Osteoblast (primary cell): ENCODE measurements around the gene OVOL2. TPM values are rescaled to one million over a fixed set of nuclear protein-coding genes. Genes with fewer than 3 reads are reported as not detected.

Experiments used
- DNase-seq: peaks from one replicate; pipeline ENCODE4 v3.0.0; 2011; ENCODE audit warnings: low spot score, mixed read lengths; ENCODE audit not compliant: insufficient read length; ENCODE audit errors: missing footprints
- H2AFZ ChIP-seq: 2 replicates; pipeline ENCODE4 v1.6.0; 2011; ENCODE audit warnings: mild to moderate bottlenecking, low read length
- H3K27ac ChIP-seq: 2 replicates; pipeline ENCODE4 v1.5.1; 2011; ENCODE audit warnings: mild to moderate bottlenecking, low read depth, low read length, moderate library complexity
- H3K27me3 ChIP-seq: 2 replicates; pipeline ENCODE4 v1.6.0; 2012; ENCODE audit warnings: mild to moderate bottlenecking, control low read depth, inconsistent platforms, low read length, moderate library complexity; ENCODE audit not compliant: insufficient read depth
- H3K36me3 ChIP-seq: 2 replicates; pipeline ENCODE4 v1.5.1; 2011; ENCODE audit warnings: mild to moderate bottlenecking, low read length, control low read depth, moderate library complexity; ENCODE audit not compliant: insufficient read depth
- H3K4me1 ChIP-seq: 2 replicates; pipeline ENCODE4 v1.5.1; 2011; ENCODE audit warnings: mild to moderate bottlenecking, low read length, control low read depth, moderate library complexity; ENCODE audit not compliant: insufficient read depth
- H3K4me2 ChIP-seq: 2 replicates; pipeline ENCODE4 v1.6.0; 2011; ENCODE audit warnings: mild to moderate bottlenecking, low read length; ENCODE audit not compliant: insufficient read depth
- H3K4me3 ChIP-seq: fragments of 200-600 bp; sonication (generic); 3 replicates; pipeline ENCODE4 v1.5.1; 2012; ENCODE audit warnings: mild to moderate bottlenecking, low read length, inconsistent platforms; ENCODE audit not compliant: insufficient read depth
- H3K79me2 ChIP-seq: 2 replicates; pipeline ENCODE4 v1.6.0; 2012; ENCODE audit warnings: mild to moderate bottlenecking, low read length, control low read depth, inconsistent platforms; ENCODE audit not compliant: insufficient read depth
- H3K9me3 ChIP-seq: 2 replicates; pipeline ENCODE4 v1.5.1; 2011; ENCODE audit warnings: low read depth, low read length, control low read depth
- H4K20me1 ChIP-seq: 2 replicates; pipeline ENCODE4 v1.6.0; 2012; ENCODE audit warnings: mild to moderate bottlenecking, low read length, control low read depth; ENCODE audit not compliant: insufficient read depth
- CTCF ChIP-seq: IDR thresholded peaks from 2 replicates; pipeline ENCODE4 v1.5.1; 2011; ENCODE audit warnings: mild to moderate bottlenecking, low read depth, low read length, moderate library complexity; ENCODE audit errors: extremely low read depth
- total RNA-seq: library from RNA; depleted of rRNA; stranded (reverse); fragments of >200 nt; gene quantifications from 2 replicates; pipeline ENCODE4 v1.2.3, GENCODE V29; 2012

The OVOL2 gene
- total RNA-seq, 1 donor = not detected

- H3K27ac ChIP-seq = no peak overlapping the region
- H3K79me2 ChIP-seq = no peaks in the 10 kb centered on the region
- H3K9me3 ChIP-seq = no peaks in the 10 kb centered on the region
- DNase-seq = no peak
- no peak overlapping the region for H3K4me2 ChIP-seq
- no peaks in the 10 kb centered on the region for H3K36me3 ChIP-seq
- H4K20me1 ChIP-seq = no peaks in the 10 kb centered on the region
- no peaks in the 10 kb centered on the region for H3K4me1 ChIP-seq
- H2AFZ ChIP-seq = no peak overlapping the region
- TF ChIP-seq CTCF = no peak
- H3K27me3 ChIP-seq = peaks cover 24% of the 10 kb centered on the region
- H3K4me3 ChIP-seq = no peak overlapping the region
These were observed 6.0 kb upstream of the OVOL2 start for GRCh38 chr20:18063676-18064075.

- H4K20me1 ChIP-seq = no peaks in the 10 kb centered on the region
- no peaks in the 10 kb centered on the region for H3K79me2 ChIP-seq
- TF ChIP-seq CTCF = no peak
- no peaks in the 10 kb centered on the region for H3K4me1 ChIP-seq
- H2AFZ ChIP-seq = no peak overlapping the region
- H3K4me3 ChIP-seq = no peak overlapping the region
- no peak for DNase-seq
- H3K9me3 ChIP-seq = no peaks in the 10 kb centered on the region
- no peak overlapping the region for H3K27ac ChIP-seq
- no peak overlapping the region for H3K4me2 ChIP-seq
- no peaks in the 10 kb centered on the region for H3K36me3 ChIP-seq
- peaks cover 64% of the 10 kb centered on the region for H3K27me3 ChIP-seq
These were observed 1.9 kb upstream of the OVOL2 start for GRCh38 chr20:18059603-18060002.

- TF ChIP-seq CTCF = no peak
- Histone ChIP-seq H3K4me1 (no peaks in the 10 kb centered on the region), H3K36me3 (no peaks in the 10 kb centered on the region), H4K20me1 (no peaks in the 10 kb centered on the region), H3K4me3 (no peak overlapping the region), H2AFZ (no peak overlapping the region), H3K9me3 (no peaks in the 10 kb centered on the region), H3K4me2 (no peak overlapping the region), H3K27ac (no peak overlapping the region), H3K79me2 (no peaks in the 10 kb centered on the region), H3K27me3 (peaks cover 68% of the 10 kb centered on the region)
- DNase-seq = peak; percentile 89
These were observed 1.1 kb upstream of the OVOL2 start for GRCh38 chr20:18058661-18059467.

GRCh38 chr20:18057994-18058349 is 256 bp upstream of the OVOL2 start:
- no peak overlapping the region for H3K4me3 ChIP-seq

More at GRCh38 chr20:18057994-18058349, 256 bp upstream of the OVOL2 start:
- no peak for TF ChIP-seq CTCF
- Histone ChIP-seq H3K79me2 (no peaks in the 10 kb centered on the region), H3K27me3 (peaks cover 75% of the 10 kb centered on the region), H3K4me2 (no peak overlapping the region), H3K9me3 (no peaks in the 10 kb centered on the region), H3K36me3 (no peaks in the 10 kb centered on the region), H2AFZ (no peak overlapping the region), H3K4me1 (no peaks in the 10 kb centered on the region), H3K27ac (no peak overlapping the region), H4K20me1 (no peaks in the 10 kb centered on the region)
- DNase-seq = no peak
